Endodermal cell (in vitro differentiated cells): Measurements from ENCODE around the gene WDR54. TPM values are rescaled to one million over a fixed set of nuclear protein-coding genes. Genes with fewer than 3 reads are reported as not detected.

Experiments used
- DNase-seq: peaks from one replicate; pipeline ENCODE4 v3.0.0-alpha.2; 2017
- H3K27ac ChIP-seq: 2 replicates; pipeline ENCODE4 v1.5.1; 2013; ENCODE audit warnings: mild to moderate bottlenecking, low read depth, low read length, moderate library complexity
- H3K27me3 ChIP-seq: 2 replicates; pipeline ENCODE4 v1.6.1; 2013; ENCODE audit warnings: mild to moderate bottlenecking, low read length, moderate library complexity; ENCODE audit not compliant: insufficient read depth, control insufficient read depth, poor library complexity, severe bottlenecking
- H3K36me3 ChIP-seq: 2 replicates; pipeline ENCODE4 v1.7.0; 2013; ENCODE audit warnings: mild to moderate bottlenecking, low read length, moderate library complexity; ENCODE audit not compliant: control insufficient read depth, insufficient read depth
- H3K4me1 ChIP-seq: one replicate; pipeline ENCODE4 v1.7.0; 2013; ENCODE audit warnings: low read length; ENCODE audit not compliant: control insufficient read depth, insufficient read depth
- H3K4me3 ChIP-seq: 2 replicates; pipeline ENCODE4 v1.5.1; 2013; ENCODE audit warnings: mild to moderate bottlenecking, low read length, moderate library complexity
- H3K9ac ChIP-seq: 2 replicates; pipeline ENCODE4 v1.6.1; 2013; ENCODE audit warnings: mild to moderate bottlenecking, low read length, moderate library complexity; ENCODE audit not compliant: poor library complexity, severe bottlenecking; ENCODE audit errors: extremely low read depth
- H3K9me3 ChIP-seq: 2 replicates; pipeline ENCODE4 v1.6.1; 2013; ENCODE audit warnings: mild to moderate bottlenecking, low read length, moderate library complexity; ENCODE audit not compliant: control insufficient read depth
- H3K27ac Mint-ChIP-seq: 2 replicates; pipeline ENCODE4 v1.8.0; 2020; ENCODE audit warnings: mixed read lengths
- H3K27me3 Mint-ChIP-seq: 2 replicates; pipeline ENCODE4 v1.8.0; 2021; ENCODE audit warnings: mild to moderate bottlenecking, mixed read lengths; ENCODE audit not compliant: insufficient read depth
- H3K36me3 Mint-ChIP-seq: 2 replicates; pipeline ENCODE4 v1.8.0; 2020; ENCODE audit warnings: low read depth, mixed read lengths
- H3K4me1 Mint-ChIP-seq: 2 replicates; pipeline ENCODE4 v1.8.0; 2020; ENCODE audit warnings: mixed read lengths
- H3K4me3 Mint-ChIP-seq: 2 replicates; pipeline ENCODE4 v1.8.0; 2020; ENCODE audit warnings: mild to moderate bottlenecking, moderate library complexity, mixed read lengths
- H3K9me3 Mint-ChIP-seq: 2 replicates; pipeline ENCODE4 v1.8.0; 2020; ENCODE audit warnings: mild to moderate bottlenecking, mixed read lengths
- WGBS, 2 experiments: methylation state at CpG; one replicate each; pipeline versions ENCODE4 v1.1.5 to v1.1.7; 2013; ENCODE audit warnings: missing lambda C conversion rate in 2 of 2, mixed read lengths in 1 of 2; ENCODE audit not compliant: insufficient coverage in 1 of 2, insufficient read length in 1 of 2; 5-methylcytosine and 5-hydroxymethylcytosine counted together
- total RNA-seq, 2 donors: library from RNA; stranded (reverse); fragmentation: NEBNext Ultra II Directional in 1 of 2; extraction: Animal tissue kit (Norgen Biotek cat#: 25700) in 1 of 2; gene quantifications; 2 replicates in 1 of 2; 3 replicates in 1 of 2; pipeline ENCODE4 v1.2.1, GENCODE V29; 2021
- TF ChIP-seq, protein P1 (sequence below): fragments of 200-600 bp; sonication (generic); conservative IDR thresholded peaks from 2 replicates; pipeline ENCODE4 v1.5.0; 2021; ENCODE audit warnings: antibody characterized with exemption, mild to moderate bottlenecking

WDR54 gene
- total RNA-seq, 2 donors from 2014 or later, result 43.1 to 69.4 TPM

DNA sequence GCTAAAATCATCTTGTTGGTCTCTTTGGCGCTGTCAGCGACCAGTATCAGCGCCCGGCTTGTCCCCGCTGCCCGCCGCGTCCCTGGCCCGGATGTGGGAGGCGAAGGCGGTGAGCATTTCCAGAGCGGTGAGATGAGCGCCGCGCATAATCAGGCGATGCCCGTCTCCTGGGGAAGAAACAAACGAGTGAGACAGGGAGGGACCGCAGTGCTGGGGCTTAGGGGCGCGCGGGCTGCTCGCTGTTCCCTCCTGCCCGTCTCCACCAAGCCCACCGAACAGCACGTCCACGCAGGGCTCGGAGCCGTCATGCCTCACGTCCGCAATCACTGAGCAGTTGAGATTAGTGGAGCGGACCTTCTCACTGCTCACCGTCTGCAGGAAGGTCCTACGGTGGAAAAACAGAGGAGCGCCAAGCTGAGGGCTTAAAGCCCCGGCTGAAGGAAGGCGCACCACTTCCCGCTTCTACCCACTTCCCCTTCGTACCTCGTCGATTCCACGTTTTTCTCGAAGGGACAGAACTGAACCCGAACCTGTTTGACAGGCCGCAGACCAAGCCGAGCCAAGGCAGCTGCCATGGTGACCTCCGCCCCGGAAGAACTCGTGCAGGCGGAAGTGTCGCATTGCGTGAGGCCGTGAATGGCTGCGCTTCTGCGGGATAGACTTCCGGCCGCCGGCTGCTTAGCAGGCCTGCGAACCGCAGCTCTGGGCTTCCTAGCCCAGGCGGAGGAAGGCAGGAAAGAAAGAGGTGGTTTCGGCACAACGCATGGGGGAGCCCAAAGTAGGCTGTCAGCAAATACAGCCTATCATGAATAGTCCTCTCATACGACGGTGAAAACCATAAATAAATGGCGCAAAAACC lies 50.8 kb downstream of the WDR54 start, which contains the start of gene MRPL53:
TSS of gene MRPL53 (minus strand) at position 595 of the 859 bp plus-strand sequence. CDS start at position 575, 20 bp downstream.
- peak within 1 kb of the TSS; percentile 96 for H3K27ac Mint-ChIP-seq
- H3K27me3 Mint-ChIP-seq, result no peaks in the 10 kb centered on the region
- TF ChIP-seq, protein P1, sequence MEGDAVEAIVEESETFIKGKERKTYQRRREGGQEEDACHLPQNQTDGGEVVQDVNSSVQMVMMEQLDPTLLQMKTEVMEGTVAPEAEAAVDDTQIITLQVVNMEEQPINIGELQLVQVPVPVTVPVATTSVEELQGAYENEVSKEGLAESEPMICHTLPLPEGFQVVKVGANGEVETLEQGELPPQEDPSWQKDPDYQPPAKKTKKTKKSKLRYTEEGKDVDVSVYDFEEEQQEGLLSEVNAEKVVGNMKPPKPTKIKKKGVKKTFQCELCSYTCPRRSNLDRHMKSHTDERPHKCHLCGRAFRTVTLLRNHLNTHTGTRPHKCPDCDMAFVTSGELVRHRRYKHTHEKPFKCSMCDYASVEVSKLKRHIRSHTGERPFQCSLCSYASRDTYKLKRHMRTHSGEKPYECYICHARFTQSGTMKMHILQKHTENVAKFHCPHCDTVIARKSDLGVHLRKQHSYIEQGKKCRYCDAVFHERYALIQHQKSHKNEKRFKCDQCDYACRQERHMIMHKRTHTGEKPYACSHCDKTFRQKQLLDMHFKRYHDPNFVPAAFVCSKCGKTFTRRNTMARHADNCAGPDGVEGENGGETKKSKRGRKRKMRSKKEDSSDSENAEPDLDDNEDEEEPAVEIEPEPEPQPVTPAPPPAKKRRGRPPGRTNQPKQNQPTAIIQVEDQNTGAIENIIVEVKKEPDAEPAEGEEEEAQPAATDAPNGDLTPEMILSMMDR, result no peak
- no peaks in the 10 kb centered on the region for H3K4me1 Mint-ChIP-seq
- Histone ChIP-seq H3K36me3 (peaks cover 22% of the 10 kb centered on the region), H3K9ac (peak within 1 kb of the TSS; percentile 54), H3K4me3 (peak within 1 kb of the TSS; percentile 96), H3K27ac (peak within 1 kb of the TSS; percentile 85), H3K27me3 (no peaks in the 10 kb centered on the region), H3K4me1 (no peaks in the 10 kb centered on the region), H3K9me3 (no peaks in the 10 kb centered on the region)
- peak within 1 kb of the TSS; percentile 89 for H3K4me3 Mint-ChIP-seq
- H3K36me3 Mint-ChIP-seq, result peaks cover 19% of the 10 kb centered on the region
- H3K9me3 Mint-ChIP-seq, result no peaks in the 10 kb centered on the region
- WGBS, 2 experiments, result 1 to 2% methylated on average over 48 to 66 of the region's 66 CpGs
- peak; percentile 98 for DNase-seq

DNA sequence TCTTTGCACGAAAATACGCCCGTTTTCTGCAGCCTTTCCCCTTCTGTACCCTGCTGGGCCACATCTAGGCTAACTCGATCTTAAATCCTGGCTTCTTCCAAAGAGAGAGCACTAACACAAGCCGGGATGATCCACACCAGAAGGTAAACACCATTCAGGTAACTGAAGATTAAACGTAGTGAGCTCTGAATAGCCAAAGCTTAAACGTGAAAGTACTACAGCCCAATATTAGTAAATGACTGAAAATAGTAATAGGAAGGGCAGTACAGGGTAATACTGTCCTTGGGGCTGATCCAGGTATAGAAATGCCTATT lies 51.4 kb downstream of the WDR54 start:
- peaks cover 23% of the 10 kb centered on the region for H3K36me3 Mint-ChIP-seq

DNA sequence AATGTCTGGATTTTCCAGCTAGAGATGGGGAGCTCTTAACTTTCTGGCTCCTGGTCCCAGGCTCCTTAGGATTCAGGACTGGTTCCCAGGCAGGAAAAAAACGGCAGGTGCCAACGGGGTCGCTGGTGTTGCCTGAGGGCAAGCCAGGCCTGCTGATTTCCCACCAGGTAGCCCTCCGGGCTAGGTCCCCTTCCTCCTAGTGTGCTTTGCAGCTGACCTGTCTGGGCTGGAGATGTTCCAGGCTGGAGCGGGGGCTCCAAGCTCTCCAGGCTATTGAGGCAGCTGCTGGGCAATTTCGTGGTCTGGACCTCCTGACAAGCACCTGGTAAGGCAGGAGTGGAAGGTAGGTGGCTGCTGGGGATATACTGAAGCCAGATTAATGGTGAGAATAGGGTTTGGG lies 53.0 kb downstream of the WDR54 start:
- Histone ChIP-seq H3K36me3 (peaks cover 26% of the 10 kb centered on the region), H3K27ac (no peak overlapping the region), H3K9ac (no peak overlapping the region), H3K9me3 (no peaks in the 10 kb centered on the region), H3K4me1 (no peaks in the 10 kb centered on the region), H3K27me3 (no peaks in the 10 kb centered on the region), H3K4me3 (no peak overlapping the region)
- TF ChIP-seq, protein P1, result no peak
- H3K4me3 Mint-ChIP-seq, result no peak overlapping the region
- no peak for DNase-seq
- no peaks in the 10 kb centered on the region for H3K27me3 Mint-ChIP-seq
- no peak overlapping the region for H3K27ac Mint-ChIP-seq
- H3K36me3 Mint-ChIP-seq, result peaks cover 25% of the 10 kb centered on the region
- 94 to 100% methylated on average over 3 to 6 of the region's 6 CpGs for WGBS, 2 experiments
- no peaks in the 10 kb centered on the region for H3K4me1 Mint-ChIP-seq
- no peaks in the 10 kb centered on the region for H3K9me3 Mint-ChIP-seq

More for the DNA sequence above, 51.4 kb downstream of the WDR54 start:
- Mint-ChIP-seq H3K9me3 (no peaks in the 10 kb centered on the region), H3K27ac (peak overlapping the region; percentile 96), H3K27me3 (no peaks in the 10 kb centered on the region), H3K4me3 (peak overlapping the region; percentile 89), H3K4me1 (no peaks in the 10 kb centered on the region)
- Histone ChIP-seq H3K9ac (peak overlapping the region; percentile 41), H3K27ac (peak overlapping the region; percentile 85), H3K27me3 (no peaks in the 10 kb centered on the region), H3K4me1 (no peaks in the 10 kb centered on the region), H3K4me3 (peak overlapping the region; percentile 96), H3K9me3 (no peaks in the 10 kb centered on the region), H3K36me3 (peaks cover 26% of the 10 kb centered on the region)
- 24 to 42% methylated on average over 7 of the region's 7 CpGs for WGBS, 2 experiments
- DNase-seq, result no peak
- TF ChIP-seq, protein P1, result no peak
